K562 (cell line): Measurements from ENCODE around the gene CTBP2. TPM values are rescaled to one million over a fixed set of nuclear protein-coding genes. Genes with fewer than 3 reads are reported as not detected.

Experiments used
- EP400 ChIP-seq: fragments of 450-650 bp; IDR thresholded peaks from 2 replicates; pipeline ENCODE4 v1.6.1; 2017; ENCODE audit warnings: antibody characterized with exemption, mild to moderate bottlenecking, moderate library complexity
- HNRNPUL1 ChIP-seq: fragments of 200-400 bp; formaldehyde crosslinking; IDR thresholded peaks from 2 replicates; pipeline ENCODE4 v1.6.1; 2017; ENCODE audit warnings: low read length
- KDM5B ChIP-seq: fragments of 200-600 bp; sonication (generic); IDR thresholded peaks from 2 replicates; pipeline ENCODE4 v1.6.1; 2012; ENCODE audit warnings: low read depth, mild to moderate bottlenecking, moderate library complexity, low read length, control low read depth, inconsistent platforms; ENCODE audit not compliant: insufficient replicate concordance
- MAFF ChIP-seq: IDR thresholded peaks from 2 replicates; pipeline ENCODE4 v1.6.1; 2012; ENCODE audit warnings: low read length, improper control_type of control experiment
- MED1 ChIP-seq: sonication (generic); formaldehyde crosslinking; IDR thresholded peaks from 2 replicates; pipeline ENCODE4 v1.8.1; 2023; ENCODE audit warnings: missing genetic modification reagents, borderline replicate concordance
- NCOA6 ChIP-seq: fragments of 450-650 bp; IDR thresholded peaks from 2 replicates; pipeline ENCODE4 v1.6.1; 2017; ENCODE audit warnings: mild to moderate bottlenecking
- TAF1 ChIP-seq: IDR thresholded peaks from 2 replicates; pipeline ENCODE4 v1.6.1; 2011; ENCODE audit warnings: mild to moderate bottlenecking, low read length, moderate library complexity; ENCODE audit not compliant: insufficient read depth, control insufficient read depth, severe bottlenecking; ENCODE audit errors: extremely low read depth
- YY1 ChIP-seq, 3 experiments: IDR thresholded peaks; 2 replicates each; pipeline ENCODE4 v1.6.1; 2011; ENCODE audit warnings: low read length in 2 of 3, mild to moderate bottlenecking in 2 of 3, moderate library complexity in 2 of 3, borderline replicate concordance in 1 of 3, control low read depth in 1 of 3, low read depth in 1 of 3; ENCODE audit not compliant: insufficient read depth in 3 of 3, insufficient replicate concordance in 2 of 3, control insufficient read depth in 1 of 3, insufficient read length in 1 of 3; ENCODE audit errors: extremely low read depth in 1 of 3
- ZNF24 ChIP-seq: fragments of 450-650 bp; IDR thresholded peaks from 2 replicates; pipeline ENCODE4 v1.6.1; 2016
- ZNF3 ChIP-seq: fragments of 250-450 bp; sonication (Bioruptor Pico); IDR thresholded peaks from 2 replicates; pipeline ENCODE4 v1.5.0; 2021; ENCODE audit warnings: mild to moderate bottlenecking, moderate library complexity
- polyA plus RNA-seq, 8 experiments: library from polyadenylated mRNA; depleted of rRNA in 4 of 8; stranded (reverse) in 5 of 8; unstranded in 3 of 8; fragments of >200 nt; fragmentation: Nextera tagmentation in 2 of 8; fragmentation: Illumina TruSeq in 1 of 8; extraction: Ambion mirVana in 2 of 8; extraction: Trizol in 1 of 8; gene quantifications; 2 replicates each; pipeline versions ENCODE4 v1.2.1 to v1.2.3, GENCODE V29; 2011 to 2014; ENCODE audit warnings: inconsistent platforms in 1 of 8, missing spikeins in 1 of 8
- total RNA-seq, 7 experiments: library from RNA; depleted of rRNA in 6 of 7; stranded (reverse); fragments of >200 nt in 6 of 7; fragmentation: Illumina TruSeq in 2 of 7; extraction: Trizol in 2 of 7; gene quantifications; 2 replicates each; pipeline versions ENCODE4 v1.2.1 to v1.2.3, GENCODE V29; 2011 to 2021; ENCODE audit warnings: low replicate concordance in 1 of 7
- TF ChIP-seq, protein P1 (sequence below): fragments of 200-600 bp; sonication (generic); IDR thresholded peaks from one replicate; pipeline ENCODE4 v1.6.1; 2012; ENCODE audit warnings: mild to moderate bottlenecking, low read depth, low read length, inconsistent platforms
- TF ChIP-seq, protein P2 (sequence below): fragments of 450-650 bp; IDR thresholded peaks from 2 replicates; pipeline ENCODE4 v1.6.1; 2016; ENCODE audit warnings: antibody characterized with exemption

CTBP2 gene
- total and polyA plus RNA-seq, 9 of the 15 experiments (the other 6 are each of a cell fraction or from before 2014, with no cell fraction given) = 1.3 to 8.8 (median 5.1) TPM

DNA sequence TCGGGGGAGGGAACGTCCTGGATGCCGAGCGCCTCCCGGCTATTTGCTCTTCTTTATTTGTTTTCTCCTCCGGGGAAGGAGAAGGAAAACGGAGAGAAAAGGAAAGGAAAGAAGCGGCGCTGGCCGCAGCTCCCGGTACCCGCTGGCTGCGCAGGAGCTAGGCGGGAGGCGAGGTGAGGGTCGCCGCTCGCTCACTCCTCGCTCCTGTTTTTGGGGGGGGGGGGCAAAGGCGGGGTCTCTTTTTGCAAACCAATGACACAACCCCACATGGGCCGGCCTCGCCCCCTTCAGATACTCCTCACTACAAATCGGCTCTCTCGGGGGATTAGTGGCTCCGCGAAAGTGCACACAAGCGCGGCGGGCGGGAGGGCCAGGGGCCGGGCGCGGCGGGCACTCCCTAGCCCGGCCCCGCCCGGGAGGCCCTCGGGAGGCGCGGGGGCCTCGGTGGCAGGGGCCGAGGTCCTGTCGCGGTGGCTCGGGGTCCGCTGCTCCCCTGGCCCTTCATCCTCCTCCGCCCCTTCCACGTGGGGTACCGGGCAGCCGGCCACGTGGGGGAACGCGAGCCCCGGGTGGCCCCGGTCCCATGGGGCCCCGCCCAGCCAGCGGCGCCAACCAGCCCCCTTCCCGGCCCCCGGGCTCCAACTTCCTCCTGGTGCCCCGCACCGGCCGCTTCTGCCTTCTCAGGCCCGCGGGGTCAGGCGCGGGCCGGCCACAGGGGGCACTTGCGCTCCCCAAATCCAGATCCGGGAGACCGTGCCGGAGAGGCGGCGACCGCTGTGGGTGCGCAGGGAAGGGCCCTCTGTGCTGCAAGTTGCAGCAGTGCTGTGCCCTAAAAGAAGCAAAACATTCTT, 718 bp upstream of the CTBP2 start (continued):
- TF ChIP-seq, protein P1, sequence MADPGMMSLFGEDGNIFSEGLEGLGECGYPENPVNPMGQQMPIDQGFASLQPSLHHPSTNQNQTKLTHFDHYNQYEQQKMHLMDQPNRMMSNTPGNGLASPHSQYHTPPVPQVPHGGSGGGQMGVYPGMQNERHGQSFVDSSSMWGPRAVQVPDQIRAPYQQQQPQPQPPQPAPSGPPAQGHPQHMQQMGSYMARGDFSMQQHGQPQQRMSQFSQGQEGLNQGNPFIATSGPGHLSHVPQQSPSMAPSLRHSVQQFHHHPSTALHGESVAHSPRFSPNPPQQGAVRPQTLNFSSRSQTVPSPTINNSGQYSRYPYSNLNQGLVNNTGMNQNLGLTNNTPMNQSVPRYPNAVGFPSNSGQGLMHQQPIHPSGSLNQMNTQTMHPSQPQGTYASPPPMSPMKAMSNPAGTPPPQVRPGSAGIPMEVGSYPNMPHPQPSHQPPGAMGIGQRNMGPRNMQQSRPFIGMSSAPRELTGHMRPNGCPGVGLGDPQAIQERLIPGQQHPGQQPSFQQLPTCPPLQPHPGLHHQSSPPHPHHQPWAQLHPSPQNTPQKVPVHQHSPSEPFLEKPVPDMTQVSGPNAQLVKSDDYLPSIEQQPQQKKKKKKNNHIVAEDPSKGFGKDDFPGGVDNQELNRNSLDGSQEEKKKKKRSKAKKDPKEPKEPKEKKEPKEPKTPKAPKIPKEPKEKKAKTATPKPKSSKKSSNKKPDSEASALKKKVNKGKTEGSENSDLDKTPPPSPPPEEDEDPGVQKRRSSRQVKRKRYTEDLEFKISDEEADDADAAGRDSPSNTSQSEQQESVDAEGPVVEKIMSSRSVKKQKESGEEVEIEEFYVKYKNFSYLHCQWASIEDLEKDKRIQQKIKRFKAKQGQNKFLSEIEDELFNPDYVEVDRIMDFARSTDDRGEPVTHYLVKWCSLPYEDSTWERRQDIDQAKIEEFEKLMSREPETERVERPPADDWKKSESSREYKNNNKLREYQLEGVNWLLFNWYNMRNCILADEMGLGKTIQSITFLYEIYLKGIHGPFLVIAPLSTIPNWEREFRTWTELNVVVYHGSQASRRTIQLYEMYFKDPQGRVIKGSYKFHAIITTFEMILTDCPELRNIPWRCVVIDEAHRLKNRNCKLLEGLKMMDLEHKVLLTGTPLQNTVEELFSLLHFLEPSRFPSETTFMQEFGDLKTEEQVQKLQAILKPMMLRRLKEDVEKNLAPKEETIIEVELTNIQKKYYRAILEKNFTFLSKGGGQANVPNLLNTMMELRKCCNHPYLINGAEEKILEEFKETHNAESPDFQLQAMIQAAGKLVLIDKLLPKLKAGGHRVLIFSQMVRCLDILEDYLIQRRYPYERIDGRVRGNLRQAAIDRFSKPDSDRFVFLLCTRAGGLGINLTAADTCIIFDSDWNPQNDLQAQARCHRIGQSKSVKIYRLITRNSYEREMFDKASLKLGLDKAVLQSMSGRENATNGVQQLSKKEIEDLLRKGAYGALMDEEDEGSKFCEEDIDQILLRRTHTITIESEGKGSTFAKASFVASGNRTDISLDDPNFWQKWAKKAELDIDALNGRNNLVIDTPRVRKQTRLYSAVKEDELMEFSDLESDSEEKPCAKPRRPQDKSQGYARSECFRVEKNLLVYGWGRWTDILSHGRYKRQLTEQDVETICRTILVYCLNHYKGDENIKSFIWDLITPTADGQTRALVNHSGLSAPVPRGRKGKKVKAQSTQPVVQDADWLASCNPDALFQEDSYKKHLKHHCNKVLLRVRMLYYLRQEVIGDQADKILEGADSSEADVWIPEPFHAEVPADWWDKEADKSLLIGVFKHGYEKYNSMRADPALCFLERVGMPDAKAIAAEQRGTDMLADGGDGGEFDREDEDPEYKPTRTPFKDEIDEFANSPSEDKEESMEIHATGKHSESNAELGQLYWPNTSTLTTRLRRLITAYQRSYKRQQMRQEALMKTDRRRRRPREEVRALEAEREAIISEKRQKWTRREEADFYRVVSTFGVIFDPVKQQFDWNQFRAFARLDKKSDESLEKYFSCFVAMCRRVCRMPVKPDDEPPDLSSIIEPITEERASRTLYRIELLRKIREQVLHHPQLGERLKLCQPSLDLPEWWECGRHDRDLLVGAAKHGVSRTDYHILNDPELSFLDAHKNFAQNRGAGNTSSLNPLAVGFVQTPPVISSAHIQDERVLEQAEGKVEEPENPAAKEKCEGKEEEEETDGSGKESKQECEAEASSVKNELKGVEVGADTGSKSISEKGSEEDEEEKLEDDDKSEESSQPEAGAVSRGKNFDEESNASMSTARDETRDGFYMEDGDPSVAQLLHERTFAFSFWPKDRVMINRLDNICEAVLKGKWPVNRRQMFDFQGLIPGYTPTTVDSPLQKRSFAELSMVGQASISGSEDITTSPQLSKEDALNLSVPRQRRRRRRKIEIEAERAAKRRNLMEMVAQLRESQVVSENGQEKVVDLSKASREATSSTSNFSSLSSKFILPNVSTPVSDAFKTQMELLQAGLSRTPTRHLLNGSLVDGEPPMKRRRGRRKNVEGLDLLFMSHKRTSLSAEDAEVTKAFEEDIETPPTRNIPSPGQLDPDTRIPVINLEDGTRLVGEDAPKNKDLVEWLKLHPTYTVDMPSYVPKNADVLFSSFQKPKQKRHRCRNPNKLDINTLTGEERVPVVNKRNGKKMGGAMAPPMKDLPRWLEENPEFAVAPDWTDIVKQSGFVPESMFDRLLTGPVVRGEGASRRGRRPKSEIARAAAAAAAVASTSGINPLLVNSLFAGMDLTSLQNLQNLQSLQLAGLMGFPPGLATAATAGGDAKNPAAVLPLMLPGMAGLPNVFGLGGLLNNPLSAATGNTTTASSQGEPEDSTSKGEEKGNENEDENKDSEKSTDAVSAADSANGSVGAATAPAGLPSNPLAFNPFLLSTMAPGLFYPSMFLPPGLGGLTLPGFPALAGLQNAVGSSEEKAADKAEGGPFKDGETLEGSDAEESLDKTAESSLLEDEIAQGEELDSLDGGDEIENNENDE = no peak
- TF ChIP-seq MAFF = no peak
- TF ChIP-seq ZNF24 = peak; percentile 30; the same call in 1 of the 2 replicates
- TF ChIP-seq EP400 = peak; percentile 43; the same call in 1 of the 2 replicates
- peak in 1 of 3 experiments; percentile 28 for TF ChIP-seq YY1 (IDR thresholded peaks at IDR 0.05; ENCODE audit: borderline replicate concordance in 1 of 3, control insufficient read depth in 1 of 3, extremely low read depth in 1 of 3, insufficient read depth in 3 of 3, insufficient read length in 1 of 3, insufficient replicate concordance in 2 of 3, low read depth in 1 of 3, low read length in 2 of 3)
- no peak for TF ChIP-seq HNRNPUL1
- TF ChIP-seq KDM5B = peak; percentile 51
- TF ChIP-seq ZNF3 = no peak
- no peak for TF ChIP-seq MED1 (CRISPR knock-in tag)
- TF ChIP-seq NCOA6 = no peak
- TF ChIP-seq, protein P2, sequence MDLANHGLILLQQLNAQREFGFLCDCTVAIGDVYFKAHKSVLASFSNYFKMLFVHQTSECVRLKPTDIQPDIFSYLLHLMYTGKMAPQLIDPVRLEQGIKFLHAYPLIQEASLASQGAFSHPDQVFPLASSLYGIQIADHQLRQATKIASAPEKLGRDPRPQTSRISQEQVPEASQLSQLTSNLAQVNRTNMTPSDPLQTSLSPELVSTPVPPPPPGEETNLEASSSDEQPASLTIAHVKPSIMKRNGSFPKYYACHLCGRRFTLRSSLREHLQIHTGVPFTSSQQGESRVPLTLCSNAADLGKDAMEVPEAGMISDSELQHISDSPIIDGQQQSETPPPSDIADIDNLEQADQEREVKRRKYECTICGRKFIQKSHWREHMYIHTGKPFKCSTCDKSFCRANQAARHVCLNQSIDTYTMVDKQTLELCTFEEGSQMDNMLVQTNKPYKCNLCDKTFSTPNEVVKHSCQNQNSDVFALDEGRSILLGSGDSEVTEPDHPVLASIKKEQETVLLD = no peak
- peak; percentile 30 for TF ChIP-seq TAF1
